ENCODE measurements around the gene SESTD1. TPM values are rescaled to one million over a fixed set of nuclear protein-coding genes. Genes with fewer than 3 reads are reported as not detected.

Gene SESTD1
- total RNA-seq, 2 donors from 2014 or later, result 51.3 to 75.4 TPM

DNA sequence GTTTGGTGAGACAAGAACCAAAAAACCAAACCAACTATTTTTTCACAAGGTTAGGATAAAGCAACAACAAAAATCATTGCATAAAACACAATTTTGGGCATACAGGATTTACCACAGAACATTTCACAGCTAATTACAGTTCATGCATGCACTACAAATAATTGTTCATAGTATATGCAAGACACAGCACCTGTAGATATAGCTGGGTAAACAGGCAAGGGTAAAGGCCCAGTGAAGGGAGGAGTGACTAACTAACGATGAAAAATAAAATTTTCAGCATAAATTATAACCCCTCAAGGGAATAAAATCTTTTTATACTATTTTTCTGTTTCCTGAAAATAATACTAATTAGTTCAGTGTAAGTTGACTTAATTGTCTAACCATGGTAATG is 141.4 kb downstream of the SESTD1 start:
- H3K27me3 ChIP-seq (ENCODE audit: control insufficient read depth, insufficient read depth, low read length, poor library complexity, severe bottlenecking), result no peaks in the 10 kb centered on the region
- H3K4me1 Mint-ChIP-seq, result peaks cover 7% of the 10 kb centered on the region
- H3K9ac ChIP-seq (ENCODE audit: extremely low read depth, low read length, poor library complexity, severe bottlenecking), result no peak overlapping the region
- H3K36me3 ChIP-seq (ENCODE audit: control insufficient read depth, insufficient read depth, low read length), result peaks cover 8% of the 10 kb centered on the region
- no peak for DNase-seq
- no peaks in the 10 kb centered on the region for H3K9me3 Mint-ChIP-seq
- no CpG with 5 or more reads among the region's 1 CpG for WGBS, 2 experiments (ENCODE audit: insufficient coverage in 1 of 2, insufficient read length in 1 of 2)
- TF ChIP-seq, protein P1, sequence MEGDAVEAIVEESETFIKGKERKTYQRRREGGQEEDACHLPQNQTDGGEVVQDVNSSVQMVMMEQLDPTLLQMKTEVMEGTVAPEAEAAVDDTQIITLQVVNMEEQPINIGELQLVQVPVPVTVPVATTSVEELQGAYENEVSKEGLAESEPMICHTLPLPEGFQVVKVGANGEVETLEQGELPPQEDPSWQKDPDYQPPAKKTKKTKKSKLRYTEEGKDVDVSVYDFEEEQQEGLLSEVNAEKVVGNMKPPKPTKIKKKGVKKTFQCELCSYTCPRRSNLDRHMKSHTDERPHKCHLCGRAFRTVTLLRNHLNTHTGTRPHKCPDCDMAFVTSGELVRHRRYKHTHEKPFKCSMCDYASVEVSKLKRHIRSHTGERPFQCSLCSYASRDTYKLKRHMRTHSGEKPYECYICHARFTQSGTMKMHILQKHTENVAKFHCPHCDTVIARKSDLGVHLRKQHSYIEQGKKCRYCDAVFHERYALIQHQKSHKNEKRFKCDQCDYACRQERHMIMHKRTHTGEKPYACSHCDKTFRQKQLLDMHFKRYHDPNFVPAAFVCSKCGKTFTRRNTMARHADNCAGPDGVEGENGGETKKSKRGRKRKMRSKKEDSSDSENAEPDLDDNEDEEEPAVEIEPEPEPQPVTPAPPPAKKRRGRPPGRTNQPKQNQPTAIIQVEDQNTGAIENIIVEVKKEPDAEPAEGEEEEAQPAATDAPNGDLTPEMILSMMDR (conservative IDR thresholded peaks at IDR 0.05), result no peak
- H3K4me3 ChIP-seq (ENCODE audit: low read length), result no peak overlapping the region
- no peak overlapping the region for H3K27ac ChIP-seq (ENCODE audit: low read depth, low read length)
- H3K27me3 Mint-ChIP-seq (ENCODE audit: insufficient read depth), result no peaks in the 10 kb centered on the region
- no peak overlapping the region for H3K4me3 Mint-ChIP-seq
- H3K27ac Mint-ChIP-seq, result no peak overlapping the region
- peaks cover 9% of the 10 kb centered on the region for H3K4me1 ChIP-seq (ENCODE audit: control insufficient read depth, insufficient read depth, low read length)
- H3K36me3 Mint-ChIP-seq (ENCODE audit: low read depth), result peaks cover 2% of the 10 kb centered on the region
- H3K9me3 ChIP-seq (ENCODE audit: control insufficient read depth, low read length), result no peaks in the 10 kb centered on the region

DNA sequence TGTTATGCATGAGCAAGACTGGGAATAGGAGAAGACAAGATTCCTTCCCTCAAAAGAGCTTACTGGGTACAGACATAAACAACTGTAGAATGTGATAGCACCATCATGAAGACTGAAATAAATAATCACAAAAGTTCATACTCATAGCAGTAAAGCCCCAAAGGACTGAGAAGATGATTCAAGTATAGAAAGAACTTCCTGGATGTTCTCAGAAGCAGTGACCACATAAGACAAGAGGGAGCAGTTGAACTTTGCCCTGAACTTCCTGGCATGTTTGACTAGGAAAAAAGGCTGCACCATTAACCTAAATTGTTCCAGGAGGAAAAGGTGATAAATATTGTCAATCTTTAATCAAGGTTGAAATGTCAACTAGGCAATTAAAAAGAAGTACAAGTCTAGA is 156.9 kb downstream of the SESTD1 start:
- no peaks in the 10 kb centered on the region for H3K27me3 Mint-ChIP-seq (ENCODE audit: insufficient read depth)
- H3K4me3 Mint-ChIP-seq, result no peak overlapping the region
- Histone ChIP-seq H3K9me3 (ENCODE audit: control insufficient read depth, low read length) (no peaks in the 10 kb centered on the region), H3K4me1 (ENCODE audit: control insufficient read depth, insufficient read depth, low read length) (peaks cover 3% of the 10 kb centered on the region), H3K27me3 (ENCODE audit: control insufficient read depth, insufficient read depth, low read length, poor library complexity, severe bottlenecking) (no peaks in the 10 kb centered on the region), H3K9ac (ENCODE audit: extremely low read depth, low read length, poor library complexity, severe bottlenecking) (no peak overlapping the region), H3K36me3 (ENCODE audit: control insufficient read depth, insufficient read depth, low read length) (peaks cover 50% of the 10 kb centered on the region), H3K4me3 (ENCODE audit: low read length) (no peak overlapping the region), H3K27ac (ENCODE audit: low read depth, low read length) (no peak overlapping the region)
- H3K4me1 Mint-ChIP-seq, result peaks cover 23% of the 10 kb centered on the region
- no peak overlapping the region for H3K27ac Mint-ChIP-seq
- TF ChIP-seq, protein P1 (conservative IDR thresholded peaks at IDR 0.05), result no peak
- peaks cover 29% of the 10 kb centered on the region for H3K36me3 Mint-ChIP-seq (ENCODE audit: low read depth)
- no peak for DNase-seq
- no peaks in the 10 kb centered on the region for H3K9me3 Mint-ChIP-seq

DNA sequence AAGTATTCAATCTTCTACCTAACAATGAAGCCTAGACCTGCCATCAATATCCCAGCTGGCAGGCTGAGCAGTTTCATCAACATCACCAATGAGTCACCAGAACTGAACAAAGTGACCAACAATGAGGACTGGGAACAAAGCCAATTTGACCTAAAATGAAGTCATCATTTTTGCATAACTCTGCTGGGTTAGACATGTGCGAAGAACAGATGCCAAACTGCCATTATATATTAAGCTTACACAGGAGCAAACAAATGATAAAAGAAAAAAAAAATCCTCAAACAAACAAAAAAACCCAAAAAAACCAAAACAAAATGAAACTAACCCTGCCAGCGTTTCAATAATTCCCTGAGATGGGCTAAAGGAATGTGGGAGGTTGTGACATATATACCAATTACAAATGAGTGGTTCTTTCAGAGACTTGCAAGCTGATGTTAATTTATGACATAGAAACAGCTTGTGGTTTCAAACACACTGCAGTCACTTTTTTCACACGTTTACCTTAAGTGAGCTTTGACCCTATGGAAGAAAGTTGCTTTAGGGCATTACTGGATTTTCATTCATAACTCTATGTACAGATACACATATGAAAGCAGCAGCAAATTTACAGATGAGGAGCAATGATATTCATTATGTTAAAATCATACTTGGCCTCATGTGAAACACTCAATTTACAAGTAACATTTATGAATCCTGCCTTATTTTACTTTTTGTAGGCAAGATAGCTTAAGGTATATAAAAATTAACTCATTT is 157.8 kb downstream of the SESTD1 start:
- TF ChIP-seq, protein P1 (conservative IDR thresholded peaks at IDR 0.05), result no peak
- Mint-ChIP-seq H3K27ac (peak overlapping the region; percentile 76), H3K9me3 (no peaks in the 10 kb centered on the region), H3K4me3 (no peak overlapping the region), H3K27me3 (ENCODE audit: insufficient read depth) (no peaks in the 10 kb centered on the region), H3K4me1 (peaks cover 23% of the 10 kb centered on the region), H3K36me3 (ENCODE audit: low read depth) (peaks cover 20% of the 10 kb centered on the region)
- DNase-seq, result no peak
- Histone ChIP-seq H3K27ac (ENCODE audit: low read depth, low read length) (peak overlapping the region; percentile 75), H3K36me3 (ENCODE audit: control insufficient read depth, insufficient read depth, low read length) (peaks cover 43% of the 10 kb centered on the region), H3K9me3 (ENCODE audit: control insufficient read depth, low read length) (no peaks in the 10 kb centered on the region), H3K4me1 (ENCODE audit: control insufficient read depth, insufficient read depth, low read length) (peaks cover 3% of the 10 kb centered on the region), H3K4me3 (ENCODE audit: low read length) (no peak overlapping the region), H3K9ac (ENCODE audit: extremely low read depth, low read length, poor library complexity, severe bottlenecking) (no peak overlapping the region), H3K27me3 (ENCODE audit: control insufficient read depth, insufficient read depth, low read length, poor library complexity, severe bottlenecking) (no peaks in the 10 kb centered on the region)
- 86 to 89% methylated on average over 3 of the region's 3 CpGs for WGBS, 2 experiments (ENCODE audit: insufficient coverage in 1 of 2, insufficient read length in 1 of 2)

All from endodermal cell (in vitro differentiated cells).